ENCODE data around the gene LAG3. TPM values are rescaled to one million over a fixed set of nuclear protein-coding genes. Genes with fewer than 3 reads are reported as not detected.

LAG3 gene
- total RNA-seq, 2 donors from 2014 or later, result 3.8 to 4.6 TPM

- ATAC-seq, result no peak
- peaks cover 14% of the 10 kb centered on the region for H3K36me3 Mint-ChIP-seq (ENCODE audit: low read depth)
- H3K4me1 Mint-ChIP-seq, result peaks cover 24% of the 10 kb centered on the region
- DNase-seq, result no peak
- no peak within 1 kb of the TSS for H3K27ac Mint-ChIP-seq
- H3K27me3 Mint-ChIP-seq, result peaks cover 23% of the 10 kb centered on the region
- peak within 1 kb of the TSS; percentile 83 for H3K4me3 Mint-ChIP-seq
- H3K9me3 ChIP-seq (ENCODE audit: control insufficient read depth, low read length, poor library complexity, severe bottlenecking), result no peaks in the 10 kb centered on the region
Observed at GRCh38 chr12:6821591-6822425, 49.5 kb downstream of the LAG3 start, which contains the start of gene GPR162. Gene GPR162 (plus strand): TSS chr12:6821821. CDS start chr12:6823899, 2,078 bp downstream.

GRCh38 chr12:6822426-6823135, 50.3 kb downstream of the LAG3 start:
- ATAC-seq (no peak), DNase-seq (no peak)
- H3K27ac Mint-ChIP-seq, result no peak overlapping the region
- no peaks in the 10 kb centered on the region for H3K9me3 ChIP-seq (ENCODE audit: control insufficient read depth, low read length, poor library complexity, severe bottlenecking)
- peaks cover 31% of the 10 kb centered on the region for H3K27me3 Mint-ChIP-seq
- H3K4me3 Mint-ChIP-seq, result peak overlapping the region; percentile 83
- peaks cover 16% of the 10 kb centered on the region for H3K36me3 Mint-ChIP-seq (ENCODE audit: low read depth)
- peaks cover 29% of the 10 kb centered on the region for H3K4me1 Mint-ChIP-seq

DNA sequence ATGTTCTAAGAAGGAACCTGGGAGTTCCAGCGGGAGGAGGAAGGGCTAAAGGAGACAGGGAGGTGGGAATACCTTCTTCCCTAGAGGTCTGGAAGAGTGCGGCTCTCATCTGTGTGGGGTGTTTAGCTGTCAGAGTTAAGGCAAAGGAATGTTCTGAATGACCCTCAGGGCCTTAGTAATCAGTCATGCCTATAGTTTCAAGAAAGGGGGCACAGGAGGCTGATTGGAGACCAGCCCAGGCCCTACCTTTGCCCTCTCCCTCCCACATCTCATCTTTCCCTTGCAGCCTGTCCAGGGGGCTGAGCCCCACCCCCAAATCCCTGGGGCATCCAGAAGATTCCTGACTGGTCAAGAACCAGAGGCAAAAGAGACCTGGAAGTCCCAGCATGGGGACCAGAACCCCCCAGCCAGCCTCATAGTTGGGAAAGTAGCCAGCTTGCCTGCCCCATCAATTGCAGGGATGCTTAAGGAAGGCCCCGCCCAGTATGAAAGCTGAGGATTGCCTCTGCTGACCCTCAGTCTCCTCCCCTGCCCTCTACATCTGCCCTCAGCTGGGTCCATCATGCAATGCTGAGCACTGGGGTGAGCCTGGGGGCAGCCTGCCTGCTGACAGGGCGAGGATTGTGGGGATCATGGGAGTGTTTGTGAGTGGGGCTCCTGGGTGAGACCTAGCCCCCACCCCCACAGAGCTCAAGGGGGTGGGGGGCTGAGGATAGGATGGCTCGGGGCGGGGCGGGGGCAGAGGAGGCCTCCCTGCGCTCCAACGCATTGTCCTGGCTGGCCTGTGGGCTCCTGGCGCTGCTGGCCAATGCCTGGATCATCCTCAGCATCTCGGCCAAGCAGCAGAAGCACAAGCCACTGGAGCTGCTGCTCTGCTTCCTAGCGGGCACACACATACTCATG, 51.1 kb downstream of the LAG3 start:
- no peak for DNase-seq
- peaks cover 32% of the 10 kb centered on the region for H3K4me1 Mint-ChIP-seq
- ATAC-seq, result no peak
- H3K4me3 Mint-ChIP-seq, result no peak overlapping the region
- no peak overlapping the region for H3K27ac Mint-ChIP-seq
- peaks cover 11% of the 10 kb centered on the region for H3K36me3 Mint-ChIP-seq (ENCODE audit: low read depth)
- H3K9me3 ChIP-seq (ENCODE audit: control insufficient read depth, low read length, poor library complexity, severe bottlenecking), result no peaks in the 10 kb centered on the region
- peaks cover 31% of the 10 kb centered on the region for H3K27me3 Mint-ChIP-seq

- no peaks in the 10 kb centered on the region for H3K9me3 ChIP-seq (ENCODE audit: control insufficient read depth, low read length, poor library complexity, severe bottlenecking)
- Mint-ChIP-seq H3K36me3 (ENCODE audit: low read depth) (peaks cover 10% of the 10 kb centered on the region), H3K27ac (no peak overlapping the region), H3K4me3 (no peak overlapping the region), H3K4me1 (peaks cover 36% of the 10 kb centered on the region), H3K27me3 (peaks cover 35% of the 10 kb centered on the region)
- DNase-seq (no peak), ATAC-seq (no peak)
Observed at GRCh38 chr12:6824085-6824775, 51.9 kb downstream of the LAG3 start.

DNA sequence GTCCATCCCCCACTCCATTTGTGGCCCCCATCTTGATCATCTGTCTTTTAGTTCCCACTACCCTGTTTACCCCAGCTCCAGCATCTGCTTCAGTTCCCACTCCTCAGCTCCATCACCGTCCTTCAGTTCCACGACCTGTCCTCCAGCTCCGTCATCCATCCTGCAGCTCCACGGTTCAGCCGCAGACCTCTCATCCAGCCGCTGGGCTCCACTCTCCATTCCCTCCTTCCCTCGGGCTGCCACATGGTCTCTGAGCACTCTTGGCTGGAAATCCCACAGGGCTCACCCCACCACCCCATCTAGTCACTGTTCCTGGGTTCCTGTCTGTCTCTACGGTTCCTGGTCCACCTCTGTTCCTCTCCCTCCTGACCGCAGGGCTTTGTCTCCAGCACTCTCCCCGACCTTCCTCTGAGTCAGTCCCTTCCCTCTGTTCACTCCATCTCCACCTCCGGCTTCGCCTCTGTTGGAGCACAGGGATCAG, 52.6 kb downstream of the LAG3 start:
- H3K27me3 Mint-ChIP-seq, result peaks cover 38% of the 10 kb centered on the region
- peaks cover 36% of the 10 kb centered on the region for H3K4me1 Mint-ChIP-seq
- no peak overlapping the region for H3K27ac Mint-ChIP-seq
- H3K9me3 ChIP-seq (ENCODE audit: control insufficient read depth, low read length, poor library complexity, severe bottlenecking), result no peaks in the 10 kb centered on the region
- DNase-seq (no peak), ATAC-seq (no peak)
- H3K4me3 Mint-ChIP-seq, result no peak overlapping the region
- H3K36me3 Mint-ChIP-seq (ENCODE audit: low read depth), result peaks cover 7% of the 10 kb centered on the region

DNA sequence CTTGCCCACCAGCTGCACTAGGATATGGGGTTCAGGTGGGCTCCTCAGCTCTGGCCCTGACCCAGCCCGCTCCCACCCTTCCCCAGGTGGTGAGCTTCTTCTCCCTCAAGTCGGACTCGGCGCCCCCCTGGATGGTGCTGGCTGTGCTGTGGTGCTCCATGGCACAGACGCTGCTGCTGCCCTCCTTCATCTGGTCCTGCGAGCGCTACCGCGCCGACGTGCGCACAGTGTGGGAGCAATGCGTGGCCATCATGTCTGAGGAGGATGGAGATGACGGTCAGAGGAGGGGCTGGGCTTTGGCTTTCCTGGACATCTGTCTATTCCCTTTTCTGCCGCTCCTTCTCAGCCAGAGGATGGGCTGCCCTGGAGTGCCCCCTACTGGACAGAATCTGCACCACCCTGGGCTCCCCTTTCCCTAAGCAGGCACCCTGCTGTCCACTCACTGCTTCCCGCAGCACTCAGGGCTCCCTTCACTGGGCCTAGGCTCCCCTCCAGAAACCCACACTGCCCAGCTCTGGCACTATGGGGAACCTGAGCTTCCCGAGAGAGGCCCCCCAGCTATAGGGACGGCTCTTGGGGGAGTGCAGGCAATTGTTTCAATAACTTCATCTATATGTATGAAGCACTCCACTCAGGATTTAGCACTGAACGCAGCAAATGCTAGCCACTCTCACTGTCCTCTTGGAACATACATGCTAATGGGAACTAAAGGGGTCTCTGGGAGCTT, 53.2 kb downstream of the LAG3 start:
- H3K9me3 ChIP-seq (ENCODE audit: control insufficient read depth, low read length, poor library complexity, severe bottlenecking), result no peaks in the 10 kb centered on the region
- Mint-ChIP-seq H3K36me3 (ENCODE audit: low read depth) (peaks cover 7% of the 10 kb centered on the region), H3K27ac (no peak overlapping the region), H3K4me1 (peaks cover 33% of the 10 kb centered on the region), H3K27me3 (peaks cover 38% of the 10 kb centered on the region), H3K4me3 (no peak overlapping the region)
- peak; percentile 65 to 80 (median 66) for DNase-seq
- peak; percentile 74 for ATAC-seq

- peaks cover 27% of the 10 kb centered on the region for H3K4me1 Mint-ChIP-seq
- peaks cover 7% of the 10 kb centered on the region for H3K36me3 Mint-ChIP-seq (ENCODE audit: low read depth)
- no peaks in the 10 kb centered on the region for H3K9me3 ChIP-seq (ENCODE audit: control insufficient read depth, low read length, poor library complexity, severe bottlenecking)
- ATAC-seq (no peak), DNase-seq (no peak)
- H3K27me3 Mint-ChIP-seq, result peaks cover 44% of the 10 kb centered on the region
- no peak overlapping the region for H3K27ac Mint-ChIP-seq
- no peak overlapping the region for H3K4me3 Mint-ChIP-seq
Observed at GRCh38 chr12:6826125-6826733, 53.9 kb downstream of the LAG3 start.

GRCh38 chr12:6826734-6827436, 54.6 kb downstream of the LAG3 start:
- H3K27ac Mint-ChIP-seq, result no peak overlapping the region
- DNase-seq, result no peak
- H3K4me3 Mint-ChIP-seq, result peak overlapping the region; percentile 70
- no peaks in the 10 kb centered on the region for H3K9me3 ChIP-seq (ENCODE audit: control insufficient read depth, low read length, poor library complexity, severe bottlenecking)
- H3K36me3 Mint-ChIP-seq (ENCODE audit: low read depth), result peaks cover 7% of the 10 kb centered on the region
- H3K27me3 Mint-ChIP-seq, result peaks cover 50% of the 10 kb centered on the region
- no peak for ATAC-seq
- H3K4me1 Mint-ChIP-seq, result peaks cover 24% of the 10 kb centered on the region

DNA sequence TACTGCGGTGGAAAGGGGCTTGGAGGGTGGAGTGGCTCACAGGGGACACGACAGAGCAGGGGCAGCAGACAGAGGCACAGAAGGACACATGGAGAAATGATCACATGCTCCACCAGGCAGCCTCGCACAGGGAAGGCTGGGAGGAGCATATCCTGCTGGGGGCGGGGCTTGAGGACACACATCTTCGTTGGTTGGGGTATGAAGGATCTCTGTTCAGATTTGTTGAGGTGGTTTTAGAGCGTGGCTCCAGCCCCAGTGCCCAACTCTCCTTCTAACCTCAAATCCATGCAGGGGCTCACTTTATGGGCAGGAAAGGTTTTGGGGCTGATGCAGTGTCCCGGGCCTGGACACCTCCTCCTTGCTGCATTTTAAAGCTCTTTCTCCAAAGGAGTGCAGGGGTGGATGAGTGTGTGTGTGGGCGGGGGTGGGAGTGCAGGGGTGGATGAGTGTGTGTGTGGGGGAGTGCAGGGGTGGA, 55.2 kb downstream of the LAG3 start:
- Mint-ChIP-seq H3K4me3 (peak overlapping the region; percentile 70), H3K36me3 (ENCODE audit: low read depth) (peaks cover 7% of the 10 kb centered on the region), H3K27me3 (peaks cover 51% of the 10 kb centered on the region), H3K4me1 (peaks cover 22% of the 10 kb centered on the region), H3K27ac (no peak overlapping the region)
- H3K9me3 ChIP-seq (ENCODE audit: control insufficient read depth, low read length, poor library complexity, severe bottlenecking), result no peaks in the 10 kb centered on the region
- no peak for DNase-seq
- no peak for ATAC-seq
